Keratinocyte (primary cell): ENCODE data around the gene ZNF678. TPM values are rescaled to one million over a fixed set of nuclear protein-coding genes. Genes with fewer than 3 reads are reported as not detected.

Experiments used
- DNase-seq: peaks from one replicate; pipeline ENCODE4 v3.0.0-alpha.2; 2011; ENCODE audit warnings: low read depth, missing footprints, low spot score
- FAIRE-seq: peaks from 2 replicates; lab custom pipeline; 2011; peaks lifted over from hg19 to GRCh38; lab: Jason Lieb, UNC
- H2AFZ ChIP-seq: 2 replicates; pipeline ENCODE4 v1.6.0; 2012; ENCODE audit warnings: low read length, control low read depth, inconsistent platforms; ENCODE audit not compliant: control insufficient read depth
- H3K27ac ChIP-seq: 2 replicates; pipeline ENCODE4 v1.5.1; 2011; ENCODE audit warnings: low read length; ENCODE audit not compliant: control insufficient read depth, insufficient read depth
- H3K27me3 ChIP-seq: 3 replicates; pipeline ENCODE4 v1.6.0; 2011; ENCODE audit warnings: low read length; ENCODE audit not compliant: control insufficient read depth, insufficient read depth; ENCODE audit errors: extremely low read depth
- H3K36me3 ChIP-seq, 2 experiments: 2 replicates in 1 of 2; 3 replicates in 1 of 2; pipeline ENCODE4 v1.5.1; 2011; ENCODE audit warnings: low read length in 2 of 2, mild to moderate bottlenecking in 1 of 2; ENCODE audit not compliant: control insufficient read depth in 2 of 2, insufficient read depth in 2 of 2; ENCODE audit errors: extremely low read depth in 1 of 2
- H3K4me1 ChIP-seq: 3 replicates; pipeline ENCODE4 v1.5.1; 2011; ENCODE audit warnings: low read length; ENCODE audit not compliant: control insufficient read depth, insufficient read depth; ENCODE audit errors: extremely low read depth
- H3K4me2 ChIP-seq: 3 replicates; pipeline ENCODE4 v1.6.0; 2011; ENCODE audit warnings: low read depth, low read length; ENCODE audit not compliant: control insufficient read depth, insufficient read depth; ENCODE audit errors: extremely low read depth
- H3K4me3 ChIP-seq, 3 experiments: fragments of 200-600 bp in 1 of 3; sonication (generic) in 1 of 3; 2 replicates in 2 of 3; 3 replicates in 1 of 3; pipeline ENCODE4 v1.5.1; 2011 to 2016; ENCODE audit warnings: low read length in 3 of 3, mild to moderate bottlenecking in 3 of 3, control low read depth in 2 of 3, inconsistent platforms in 1 of 3, low read depth in 1 of 3, mixed read lengths in 1 of 3, mixed run types in 1 of 3, moderate library complexity in 1 of 3; ENCODE audit not compliant: control insufficient read depth in 2 of 3, insufficient read depth in 2 of 3; ENCODE audit errors: extremely low read depth in 1 of 3
- H3K79me2 ChIP-seq: 2 replicates; pipeline ENCODE4 v1.6.0; 2012; ENCODE audit warnings: low read length; ENCODE audit not compliant: control insufficient read depth, insufficient read depth
- H3K9ac ChIP-seq: 3 replicates; pipeline ENCODE4 v1.6.0; 2011; ENCODE audit warnings: low read length; ENCODE audit not compliant: control insufficient read depth, insufficient read depth; ENCODE audit errors: extremely low read depth
- H3K9me1 ChIP-seq: 3 replicates; pipeline ENCODE4 v1.6.0; 2011; ENCODE audit warnings: low read length; ENCODE audit not compliant: control insufficient read depth, insufficient read depth; ENCODE audit errors: extremely low read depth
- H3K9me3 ChIP-seq: 2 replicates; pipeline ENCODE4 v1.5.1; 2012; ENCODE audit warnings: low read depth, low read length; ENCODE audit not compliant: control insufficient read depth
- H4K20me1 ChIP-seq: 3 replicates; pipeline ENCODE4 v1.6.0; 2011; ENCODE audit warnings: low read length; ENCODE audit not compliant: control insufficient read depth, insufficient read depth; ENCODE audit errors: extremely low read depth
- CTCF ChIP-seq, 3 experiments: IDR thresholded peaks in 1 of 3; conservative IDR thresholded peaks in 1 of 3; optimal IDR thresholded peaks in 1 of 3; 2 replicates in 2 of 3; 3 replicates in 1 of 3; pipeline versions ENCODE3 to v1.5.1; 2011; ENCODE audit warnings: low read length in 3 of 3, mild to moderate bottlenecking in 3 of 3, moderate library complexity in 2 of 3, control low read depth in 1 of 3, inconsistent platforms in 1 of 3; ENCODE audit not compliant: insufficient read depth in 2 of 3; ENCODE audit errors: extremely low read depth in 1 of 3
- EZH2 ChIP-seq: IDR thresholded peaks from one replicate; pipeline ENCODE4 v1.6.1; 2012; ENCODE audit warnings: inconsistent platforms, mild to moderate bottlenecking, low read length, moderate library complexity
- dilution Hi-C: fragments of 300-500 bp; cut with MboI; formaldehyde crosslinking; loops from one replicate; pipeline ENCODE4 v1.7.0; 2020; ENCODE audit warnings: low sequenced_read_pairs; ENCODE audit not compliant: extremely low pct_ligation_motif_present
- polyA plus RNA-seq, 5 experiments: library from polyadenylated mRNA; depleted of rRNA in 3 of 5; stranded (reverse) in 3 of 5; stranded (forward) in 1 of 5; unstranded in 1 of 5; fragments of >200 nt; gene quantifications; 1 replicate in 1 of 5; 2 replicates in 3 of 5; 3 replicates in 1 of 5; pipeline versions ENCODE4 v1.2.1 to v1.2.3, GENCODE V29; 2011 to 2012; ENCODE audit warnings: missing spikeins in 2 of 5, low read depth in 1 of 5, low replicate concordance in 1 of 5

ZNF678 gene
- polyA plus RNA-seq, 1 donor (not counting 4 experiments of a cell fraction or from before 2014, with no cell fraction given) = 3.0 TPM

- H3K27ac ChIP-seq = no peak overlapping the region
- DNase-seq (no peak), FAIRE-seq (no peak)
- H3K4me1 ChIP-seq = no peaks in the 10 kb centered on the region
- peaks cover 2% of the 10 kb centered on the region for H4K20me1 ChIP-seq
- H3K9ac ChIP-seq = no peak overlapping the region
- peaks cover 26% of the 10 kb centered on the region for H3K79me2 ChIP-seq
- H2AFZ ChIP-seq = no peak overlapping the region
- dilution Hi-C loops = no loop called here
- H3K4me2 ChIP-seq = no peak overlapping the region
- H3K9me1 ChIP-seq = no peaks in the 10 kb centered on the region
- H3K27me3 ChIP-seq = no peaks in the 10 kb centered on the region
- no peaks in the 10 kb centered on the region for H3K9me3 ChIP-seq
- H3K36me3 ChIP-seq = no peaks in the 10 kb centered on the region
- no peak overlapping the region for H3K4me3 ChIP-seq
- TF ChIP-seq CTCF (optimal IDR thresholded peaks at IDR 0.05 in 1 of 3, IDR thresholded peaks at IDR 0.05 in 1 of 3, conservative IDR thresholded peaks at IDR 0.05 in 1 of 3; ENCODE audit: extremely low read depth in 1 of 3, insufficient read depth in 2 of 3, low read length in 3 of 3) (no peak), EZH2 (no peak)
Measured at GRCh38 chr1:227577500-227577899, 14.1 kb downstream of the ZNF678 start.

DNA sequence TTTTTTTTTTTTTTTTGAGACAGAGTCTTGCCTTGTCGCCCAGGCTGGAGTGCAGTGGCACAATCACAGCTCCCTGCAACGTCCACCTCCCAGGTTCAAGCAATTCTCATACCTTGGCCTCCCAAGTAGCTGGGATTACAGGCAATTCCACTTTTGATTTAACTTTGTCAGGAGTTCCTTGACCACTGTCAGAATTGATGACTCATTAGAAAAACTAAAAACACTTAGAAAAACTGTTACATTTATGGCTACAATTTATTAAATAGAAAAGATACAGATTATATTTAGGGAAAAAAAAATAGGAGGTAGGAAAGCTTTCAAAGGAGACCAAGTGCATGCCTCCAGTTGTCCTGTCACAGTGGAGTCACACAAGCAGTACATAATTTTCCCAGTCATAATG, 20.0 kb downstream of the ZNF678 start:
- Histone ChIP-seq H3K9me3 (no peaks in the 10 kb centered on the region), H3K9ac (no peak overlapping the region), H3K27ac (no peak overlapping the region), H2AFZ (no peak overlapping the region), H3K9me1 (no peaks in the 10 kb centered on the region), H3K4me2 (no peak overlapping the region), H3K4me1 (no peaks in the 10 kb centered on the region), H3K79me2 (peaks cover 9% of the 10 kb centered on the region), H3K27me3 (no peaks in the 10 kb centered on the region), H4K20me1 (peaks cover 2% of the 10 kb centered on the region), H3K4me3 (no peak overlapping the region), H3K36me3 (no peaks in the 10 kb centered on the region)
- DNase-seq = no peak
- no peak for FAIRE-seq
- TF ChIP-seq CTCF (optimal IDR thresholded peaks at IDR 0.05 in 1 of 3, IDR thresholded peaks at IDR 0.05 in 1 of 3, conservative IDR thresholded peaks at IDR 0.05 in 1 of 3; ENCODE audit: extremely low read depth in 1 of 3, insufficient read depth in 2 of 3, low read length in 3 of 3) (no peak), EZH2 (no peak)
- dilution Hi-C loops = no loop called here
